Activated CD8-positive, alpha-beta memory T cell treated with anti-CD3 and anti-CD28 coated beads for 36 hours (primary cell): ENCODE results near the gene COL15A1. TPM values are rescaled to one million over a fixed set of nuclear protein-coding genes. Genes with fewer than 3 reads are reported as not detected.

Experiments used
- CTCF ChIA-PET: fragments of 350-600 bp; sonication (Branson Sonifier 250); formaldehyde crosslinking; loops from one replicate; lab custom pipeline; 2021; ENCODE audit warnings: antibody characterized with exemption; lab: Charles Lee
- POLR2A ChIA-PET: fragments of 350-600 bp; sonication (Branson Sonifier 250); formaldehyde crosslinking; loops from one replicate; lab custom pipeline; 2021; ENCODE audit warnings: antibody characterized with exemption; lab: Charles Lee
- total RNA-seq, 2 experiments: library from RNA; stranded (reverse); gene quantifications; one replicate each; pipeline ENCODE4 v1.2.3, GENCODE V29; 2021

The COL15A1 gene
- total RNA-seq, 2 experiments from 2014 or later, result 0.02 to 0.04 TPM

DNA sequence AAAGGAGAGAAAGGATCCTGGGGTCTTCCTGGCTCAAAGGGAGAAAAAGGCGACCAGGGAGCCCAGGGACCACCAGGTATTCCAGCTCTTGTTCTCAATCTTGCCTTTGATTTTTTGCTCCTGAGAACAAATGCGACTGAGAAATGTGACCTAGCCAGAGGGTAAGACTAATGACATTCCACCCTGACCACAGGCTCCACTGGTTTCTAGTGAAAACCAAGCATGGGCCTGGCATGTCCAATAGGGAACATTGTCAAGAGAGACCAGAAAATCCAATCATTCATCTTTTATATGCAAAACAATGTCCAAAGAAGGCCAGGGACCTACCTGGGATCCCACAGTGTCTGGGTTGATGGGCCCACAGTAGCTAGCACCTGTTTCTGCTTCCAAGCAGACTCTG, 110.9 kb downstream of the COL15A1 start:
- POLR2A ChIA-PET, result no interaction called here
- CTCF ChIA-PET, result interaction anchor here (0.8 to 1.7 kb wide), 2 partner anchors 9 to 59 kb away, joined by 3 to 4 read pairs; no protein-coding TSS in a partner anchor

- ChIA-PET POLR2A (no interaction called here), CTCF (interaction anchor here (1.7 kb wide), 1 partner anchor 58 kb away, joined by 4 read pairs; no protein-coding TSS in a partner anchor)
Measured at GRCh38 chr9:99055384-99055783, 111.7 kb downstream of the COL15A1 start.

GRCh38 chr9:99056186-99056585, 112.5 kb downstream of the COL15A1 start:
- POLR2A ChIA-PET, result no interaction called here
- CTCF ChIA-PET, result no interaction called here

- POLR2A ChIA-PET, result no interaction called here
Measured at GRCh38 chr9:99056886-99057664, 113.4 kb downstream of the COL15A1 start.

DNA sequence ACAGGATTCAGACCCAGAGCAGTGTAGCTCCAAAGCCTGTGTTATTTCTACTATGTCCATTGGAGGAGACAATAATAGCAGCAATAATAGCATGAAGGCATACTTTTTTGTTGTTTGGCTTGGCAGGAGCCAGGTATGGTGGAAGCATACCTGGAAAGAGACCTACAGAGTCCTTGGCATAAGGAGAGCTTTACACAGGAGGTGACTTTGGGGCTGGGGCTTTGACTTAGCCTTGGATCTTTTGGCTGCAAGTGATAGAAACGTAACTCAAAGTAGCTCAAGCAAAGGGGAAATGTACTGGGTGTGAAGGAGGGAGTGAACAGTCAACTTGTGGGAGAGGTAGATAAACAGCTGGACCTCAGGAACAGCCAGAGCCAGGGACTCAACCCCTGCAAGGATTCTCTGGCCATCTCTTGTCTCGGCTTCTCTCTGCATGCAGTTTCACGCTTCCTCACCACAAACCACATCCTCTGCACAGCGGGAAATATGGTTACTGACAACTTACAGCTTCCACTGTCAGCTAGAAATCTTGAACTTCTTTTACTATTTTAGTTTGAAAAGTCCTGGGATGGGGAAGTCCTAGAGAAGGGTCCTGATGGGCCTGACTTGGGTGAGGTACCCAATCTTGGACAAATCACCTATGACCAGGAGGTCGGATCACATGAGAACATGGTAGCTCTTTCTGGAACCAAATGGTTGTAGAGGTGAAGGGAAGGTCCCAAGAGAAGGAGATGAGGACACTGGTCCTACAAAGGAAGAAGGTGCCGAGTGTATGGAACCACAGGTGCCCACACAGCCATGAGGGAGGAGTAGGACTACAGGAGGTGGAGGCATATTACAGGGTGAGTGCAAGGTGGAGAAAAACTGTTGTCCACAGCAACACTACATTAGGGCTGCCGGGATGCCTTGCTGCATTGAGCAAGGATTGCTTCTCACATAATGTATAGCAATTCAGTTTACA, 114.2 kb downstream of the COL15A1 start:
- CTCF ChIA-PET, result interaction anchor here (0.7 to 1.2 kb wide), 4 partner anchors 10 to 83 kb away, joined by 3 to 6 read pairs (median 4); no protein-coding TSS in a partner anchor
- POLR2A ChIA-PET, result no interaction called here

More at GRCh38 chr9:99056886-99057664, 113.4 kb downstream of the COL15A1 start:
- CTCF ChIA-PET, result interaction anchor here (1.1 kb wide), 1 partner anchor 71 kb away, joined by 6 read pairs; no protein-coding TSS in a partner anchor

GRCh38 chr9:99058964-99059921, 115.5 kb downstream of the COL15A1 start:
- CTCF ChIA-PET, result interaction anchor here (0.7 to 1.2 kb wide), 4 partner anchors 29 to 211 kb away, joined by 3 to 6 read pairs (median 4); no protein-coding TSS in a partner anchor
- POLR2A ChIA-PET, result no interaction called here

- POLR2A ChIA-PET, result interaction anchor here (0.6 kb wide), 1 partner anchor 73 kb away, joined by 3 read pairs; no protein-coding TSS in a partner anchor
- CTCF ChIA-PET, result no interaction called here
Measured at GRCh38 chr9:99060621-99061020, 116.9 kb downstream of the COL15A1 start.

DNA sequence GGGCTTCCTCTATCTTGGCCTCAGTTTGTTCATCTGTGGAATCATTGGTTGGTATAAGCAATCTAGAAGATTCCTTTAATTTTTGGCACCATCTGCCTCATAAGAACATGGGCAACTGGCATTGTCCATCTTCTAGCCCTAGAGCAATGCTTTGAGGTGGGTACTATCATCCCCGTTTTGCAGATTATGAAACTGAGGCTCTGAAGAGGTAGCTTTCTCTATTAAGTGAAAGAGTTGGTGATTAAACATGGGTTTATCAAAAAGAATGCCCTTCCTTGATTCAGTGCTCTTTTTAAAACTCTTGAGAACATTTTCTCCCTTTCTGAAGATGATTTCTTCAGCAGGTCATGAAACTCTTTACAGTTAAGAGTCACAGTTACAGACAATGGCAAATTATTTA, 118.8 kb downstream of the COL15A1 start:
- CTCF ChIA-PET, result no interaction called here
- POLR2A ChIA-PET, result no interaction called here

DNA sequence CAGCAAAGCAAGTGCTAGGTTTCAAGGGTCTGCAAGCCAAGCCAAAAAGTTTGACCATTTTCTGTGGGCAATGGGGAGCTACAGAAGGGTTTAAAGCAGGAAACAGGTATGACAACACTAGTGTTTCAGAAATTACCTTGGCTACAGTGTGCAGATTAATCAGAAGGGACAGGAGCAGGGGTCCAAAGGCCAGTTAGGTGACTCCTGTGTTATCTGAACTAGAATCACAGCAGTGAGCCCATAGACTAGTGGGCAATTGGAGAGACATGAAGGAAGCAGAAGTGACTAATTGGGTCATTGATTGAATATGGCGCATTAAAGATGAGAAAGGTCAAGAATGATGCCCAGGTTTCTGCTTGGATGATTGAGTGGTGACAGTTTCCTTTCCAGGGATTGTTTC, 119.8 kb downstream of the COL15A1 start:
- POLR2A ChIA-PET, result no interaction called here
- CTCF ChIA-PET, result no interaction called here

- POLR2A ChIA-PET, result interaction anchor here (0.7 kb wide), 1 partner anchor 61 kb away, joined by 7 read pairs; no protein-coding TSS in a partner anchor
Measured at GRCh38 chr9:99066571-99066970, 122.9 kb downstream of the COL15A1 start.

DNA sequence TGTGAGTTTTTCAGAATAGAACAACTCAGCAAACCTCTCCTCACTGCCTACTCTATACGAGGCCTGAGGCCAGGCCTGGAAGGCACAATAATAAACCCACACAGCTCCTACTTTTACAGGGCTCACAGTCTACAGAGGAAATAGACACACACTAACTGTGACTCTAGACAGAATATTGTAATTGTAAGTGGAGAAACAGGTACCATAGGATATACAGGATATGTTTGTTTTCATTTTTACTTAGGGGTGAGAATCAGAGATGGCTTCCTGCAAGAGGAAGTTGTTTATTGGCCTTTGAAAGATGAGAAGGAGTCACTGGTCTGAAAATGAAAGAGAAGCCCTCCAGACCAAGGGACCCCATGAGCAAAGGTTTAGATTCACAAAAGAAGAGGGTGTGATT, 125.4 kb downstream of the COL15A1 start:
- POLR2A ChIA-PET, result no interaction called here

More at GRCh38 chr9:99066571-99066970, 122.9 kb downstream of the COL15A1 start:
- CTCF ChIA-PET, result no interaction called here

GRCh38 chr9:99069546-99069945, 125.8 kb downstream of the COL15A1 start:
- CTCF ChIA-PET, result no interaction called here
- POLR2A ChIA-PET, result no interaction called here

More for the DNA sequence above, 125.4 kb downstream of the COL15A1 start:
- CTCF ChIA-PET, result no interaction called here

DNA sequence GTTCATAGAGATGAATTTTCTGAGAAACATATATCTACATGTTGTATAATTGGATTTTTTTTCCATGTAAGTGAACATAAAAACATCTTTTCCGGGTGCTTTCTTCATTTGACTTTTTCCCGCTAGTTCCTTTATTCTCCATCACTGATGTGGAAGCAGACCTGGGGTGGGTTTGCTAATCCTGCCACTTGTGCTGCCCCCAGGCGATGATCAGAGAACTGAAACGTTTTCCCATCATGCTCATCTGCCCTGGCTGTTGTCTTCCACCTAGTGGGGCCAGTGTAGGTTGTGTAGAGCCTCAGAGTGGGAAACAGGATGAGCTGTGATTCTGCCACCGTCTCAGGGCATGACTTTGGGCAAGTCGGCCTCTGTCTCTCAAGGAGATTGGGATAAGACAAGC, 127.0 kb downstream of the COL15A1 start:
- POLR2A ChIA-PET, result no interaction called here
- CTCF ChIA-PET, result interaction anchor here (1.1 kb wide), 1 partner anchor 70 kb away, joined by 3 read pairs; no protein-coding TSS in a partner anchor

DNA sequence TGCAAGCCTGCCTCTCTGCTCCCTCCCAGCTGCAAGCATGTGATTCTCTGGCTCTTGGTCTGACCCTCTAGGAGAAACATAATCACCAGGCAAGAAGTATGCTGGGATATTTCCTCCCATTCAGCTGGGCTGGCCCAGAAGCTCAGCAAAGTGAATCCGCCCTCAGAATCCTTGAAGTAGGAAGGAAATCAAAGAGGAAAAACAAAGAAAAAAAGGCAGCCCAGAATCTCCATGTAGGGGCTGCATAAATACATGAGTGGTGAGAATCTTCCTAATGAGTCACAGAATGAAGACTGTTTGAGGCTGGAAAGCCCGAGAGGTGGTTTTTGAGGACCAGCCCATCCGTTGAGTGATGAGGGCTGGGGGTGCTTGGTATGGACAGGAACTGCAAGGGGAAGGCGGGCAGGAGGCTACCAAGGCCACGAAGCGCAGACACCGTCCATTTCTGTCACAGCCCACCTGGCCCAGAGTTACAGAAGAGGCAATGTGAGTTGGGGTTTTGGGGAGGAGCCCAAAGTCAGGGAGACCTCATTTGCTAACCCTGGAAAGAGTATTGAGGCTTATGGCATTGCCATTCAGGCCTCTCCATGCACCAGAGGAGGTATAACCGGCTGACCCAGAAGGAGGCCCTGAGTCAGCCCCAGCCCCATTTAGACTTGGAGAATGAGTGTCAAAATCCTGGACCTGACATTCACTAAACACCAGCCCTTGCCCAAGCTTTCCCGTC, 127.8 kb downstream of the COL15A1 start:
- ChIA-PET CTCF (interaction anchor here (1.1 kb wide), 1 partner anchor 69 kb away, joined by 3 read pairs; no protein-coding TSS in a partner anchor), POLR2A (no interaction called here)

- POLR2A ChIA-PET, result no interaction called here
Measured at GRCh38 chr9:99072040-99072394, 128.3 kb downstream of the COL15A1 start.

DNA sequence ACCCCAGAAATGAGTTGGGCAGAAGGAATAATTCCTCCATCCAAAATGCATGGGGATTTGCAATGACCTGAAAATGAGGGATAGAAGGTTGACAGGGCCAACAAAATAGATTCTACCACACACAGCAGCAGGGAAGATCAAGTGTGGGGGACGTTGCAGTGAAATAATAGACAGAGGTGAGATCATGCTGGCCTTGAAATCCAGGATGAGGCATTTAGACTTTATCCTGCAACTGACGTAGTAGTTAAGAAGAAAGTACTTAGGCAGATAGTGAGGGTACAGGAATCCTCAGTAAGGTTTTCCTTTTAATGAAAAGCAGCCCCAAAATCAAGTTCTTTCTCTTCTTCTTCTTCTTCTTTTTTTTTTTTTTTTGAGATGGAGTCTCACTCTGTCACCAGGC, 129.6 kb downstream of the COL15A1 start:
- ChIA-PET POLR2A (no interaction called here), CTCF (no interaction called here)

More at GRCh38 chr9:99072040-99072394, 128.3 kb downstream of the COL15A1 start:
- CTCF ChIA-PET, result no interaction called here

GRCh38 chr9:99073985-99074901, 130.5 kb downstream of the COL15A1 start:
- CTCF ChIA-PET, result no interaction called here
- POLR2A ChIA-PET, result no interaction called here
